ENCODE results near the gene SENP5. TPM values are rescaled to one million over a fixed set of nuclear protein-coding genes. Genes with fewer than 3 reads are reported as not detected.
"Not testable (repeated sequence)": the region's sequence is repeated elsewhere in the genome, so short reads cannot be mapped to it uniquely, and the experiment has no call there.

The SENP5 gene, protein sequence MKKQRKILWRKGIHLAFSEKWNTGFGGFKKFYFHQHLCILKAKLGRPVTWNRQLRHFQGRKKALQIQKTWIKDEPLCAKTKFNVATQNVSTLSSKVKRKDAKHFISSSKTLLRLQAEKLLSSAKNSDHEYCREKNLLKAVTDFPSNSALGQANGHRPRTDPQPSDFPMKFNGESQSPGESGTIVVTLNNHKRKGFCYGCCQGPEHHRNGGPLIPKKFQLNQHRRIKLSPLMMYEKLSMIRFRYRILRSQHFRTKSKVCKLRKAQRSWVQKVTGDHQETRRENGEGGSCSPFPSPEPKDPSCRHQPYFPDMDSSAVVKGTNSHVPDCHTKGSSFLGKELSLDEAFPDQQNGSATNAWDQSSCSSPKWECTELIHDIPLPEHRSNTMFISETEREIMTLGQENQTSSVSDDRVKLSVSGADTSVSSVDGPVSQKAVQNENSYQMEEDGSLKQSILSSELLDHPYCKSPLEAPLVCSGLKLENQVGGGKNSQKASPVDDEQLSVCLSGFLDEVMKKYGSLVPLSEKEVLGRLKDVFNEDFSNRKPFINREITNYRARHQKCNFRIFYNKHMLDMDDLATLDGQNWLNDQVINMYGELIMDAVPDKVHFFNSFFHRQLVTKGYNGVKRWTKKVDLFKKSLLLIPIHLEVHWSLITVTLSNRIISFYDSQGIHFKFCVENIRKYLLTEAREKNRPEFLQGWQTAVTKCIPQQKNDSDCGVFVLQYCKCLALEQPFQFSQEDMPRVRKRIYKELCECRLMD
- 10 to 100 TPM; 41.8 to 64.9 TPM for total RNA-seq
- polyA plus RNA-seq (ENCODE audit: insufficient read length in 2 of 2), result 10 to 100 TPM; 29.0 to 38.4 TPM
- long read RNA-seq, donor 1, partial matches to known transcripts, result 6 of 11 reads
- long read RNA-seq, donor 1, other reads (novel, unspliced or antisense), result 0 of 11 reads
- long read RNA-seq, donor 2, full-length matches to known transcripts, result 2 of 2 reads
- long read RNA-seq, donor 2, partial matches to known transcripts, result 0 of 2 reads
- long read RNA-seq, donor 2, other reads (novel, unspliced or antisense), result 0 of 2 reads
- long read RNA-seq, donor 3, partial matches to known transcripts, result 6 of 7 reads
- long read RNA-seq, donor 3, other reads (novel, unspliced or antisense), result 0 of 7 reads
- long read RNA-seq, donor 4, full-length matches to known transcripts, result 3 of 13 reads
- long read RNA-seq, donor 4, partial matches to known transcripts, result 10 of 13 reads
- long read RNA-seq, donor 4, other reads (novel, unspliced or antisense), result 0 of 13 reads

DNA sequence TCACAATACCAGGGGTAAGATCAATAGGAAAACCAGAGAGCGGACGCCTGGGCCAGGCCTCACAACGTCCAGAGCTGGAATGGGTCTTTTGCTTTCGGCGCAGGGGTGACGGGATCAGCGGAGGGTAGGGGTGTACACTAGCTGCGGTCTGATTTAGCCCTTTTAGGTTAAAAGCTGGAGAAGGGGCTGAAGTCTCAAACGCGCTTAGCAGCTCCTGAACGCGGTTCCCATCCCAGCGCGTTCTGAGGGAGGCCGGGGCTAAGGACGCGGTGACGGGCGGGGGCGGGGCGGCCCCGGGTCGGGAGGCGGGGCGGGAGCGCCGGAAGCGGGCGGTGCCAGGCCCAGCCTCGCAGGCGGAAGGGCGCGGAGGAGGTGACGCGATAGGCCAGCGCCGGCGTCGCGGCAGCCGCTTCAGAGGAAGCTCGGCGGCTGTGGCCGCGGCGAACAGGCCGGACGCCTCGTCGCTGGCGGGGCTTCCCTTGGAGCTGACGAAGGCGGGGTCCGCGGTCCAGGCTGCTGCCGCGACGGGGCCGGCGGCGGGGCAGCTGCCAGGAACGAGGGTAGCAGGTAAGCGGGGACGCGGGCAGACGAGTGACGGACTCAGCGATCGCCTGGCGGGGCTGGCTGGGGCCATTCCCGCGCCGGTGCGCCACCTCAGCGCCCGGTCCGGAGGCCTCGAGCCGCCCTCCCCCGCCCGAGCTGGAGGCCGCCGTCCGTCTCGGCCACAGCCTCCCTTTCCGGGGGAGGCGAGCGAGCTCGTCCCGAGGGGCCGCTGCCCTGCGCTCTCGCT, at the start of gene SENP5:
Gene SENP5, plus strand, starts transcription at position 414 of the 790 bp plus-strand sequence. CDS start 17,262 bp downstream, outside the sequence.
- Histone ChIP-seq H3K36me3 (ENCODE audit: control insufficient read depth, insufficient read depth, low read length) (peaks cover 4% of the 10 kb centered on the region), H3K9me3 (ENCODE audit: control insufficient read depth, insufficient read depth, low read length) (no peaks in the 10 kb centered on the region)
- WGBS (ENCODE audit: insufficient coverage), result under 1% methylated on average over 93 of the region's 93 CpGs

DNA sequence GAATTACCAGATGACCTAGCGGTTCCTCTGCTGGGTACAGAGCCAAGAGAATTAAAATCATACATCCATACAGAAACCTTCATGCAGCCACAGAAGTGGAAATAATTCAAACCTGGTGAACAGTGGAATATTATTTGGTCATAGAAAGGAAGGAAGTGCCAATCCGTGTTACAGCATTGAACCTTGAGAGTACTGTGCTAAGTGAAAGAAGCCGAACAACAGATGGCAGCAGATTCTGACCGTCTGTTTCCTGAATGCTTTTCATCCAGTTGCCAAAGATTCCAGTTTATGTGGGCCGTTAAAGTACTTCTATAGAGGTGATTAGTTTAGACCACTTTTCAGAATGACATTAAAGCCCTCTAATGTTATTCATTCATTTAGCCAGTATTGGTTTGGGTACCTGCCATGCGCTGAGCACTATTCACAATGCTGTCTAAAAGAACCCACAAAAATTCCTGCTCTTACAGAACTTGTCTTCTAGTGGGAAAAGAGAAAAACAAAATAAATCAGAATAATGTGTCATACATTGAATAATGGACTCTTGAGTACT, 45.8 kb upstream of the SENP5 start:
- Histone ChIP-seq H3K9me3 (ENCODE audit: control insufficient read depth, insufficient read depth, low read length) (no peaks in the 10 kb centered on the region), H3K36me3 (ENCODE audit: control insufficient read depth, insufficient read depth, low read length) (peaks cover 47% of the 10 kb centered on the region), H3K4me3 (ENCODE audit: low read depth, low read length) (no peak overlapping the region), H3K4me1 (ENCODE audit: control insufficient read depth, insufficient read depth, low read length) (no peaks in the 10 kb centered on the region), H3K27ac (ENCODE audit: low read depth, low read length) (no peak overlapping the region), H3K27me3 (ENCODE audit: control insufficient read depth, insufficient read depth, low read length) (no peaks in the 10 kb centered on the region)
- no peak for DNase-seq (ENCODE audit: low read depth in 4 of 6, low spot score in 6 of 6)
- 94% methylated on average over 2 of the region's 6 CpGs for WGBS (ENCODE audit: insufficient coverage)

More for the DNA sequence above, at the start of gene SENP5:
- peak; percentile 79 to 97 (median 88) for DNase-seq (ENCODE audit: low read depth in 4 of 6, low spot score in 6 of 6)
- no peaks in the 10 kb centered on the region for H3K27me3 ChIP-seq (ENCODE audit: control insufficient read depth, insufficient read depth, low read length)
- peak within 1 kb of the TSS; percentile 71 for H3K4me3 ChIP-seq (ENCODE audit: low read depth, low read length)
- peaks cover 18% of the 10 kb centered on the region for H3K4me1 ChIP-seq (ENCODE audit: control insufficient read depth, insufficient read depth, low read length)
- peak within 1 kb of the TSS; percentile 90 for H3K27ac ChIP-seq (ENCODE audit: low read depth, low read length)

DNA sequence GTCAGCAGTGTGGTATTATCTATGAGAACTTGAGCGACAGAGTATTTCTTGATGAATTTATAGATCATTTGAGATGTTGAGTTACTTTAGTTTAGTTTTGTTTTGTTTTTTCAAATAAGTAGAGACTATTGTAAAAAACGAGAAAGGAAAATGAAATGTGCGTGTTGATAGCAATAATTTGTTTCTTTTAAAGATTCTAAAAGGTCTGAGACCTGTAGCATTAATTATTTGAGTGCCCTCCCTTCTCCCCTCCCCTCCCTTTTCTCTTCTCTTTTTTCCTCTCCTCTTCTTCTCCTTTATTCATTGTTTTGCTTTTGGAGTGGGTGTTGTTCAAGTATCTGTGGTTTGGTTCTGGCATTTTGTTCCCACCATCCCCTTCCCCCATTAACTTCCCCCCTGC, 38.1 kb upstream of the SENP5 start:
- H3K4me1 ChIP-seq (ENCODE audit: control insufficient read depth, insufficient read depth, low read length); DNase-seq (ENCODE audit: low read depth in 4 of 6, low spot score in 6 of 6); H3K27ac ChIP-seq (ENCODE audit: low read depth, low read length); H3K4me3 ChIP-seq (ENCODE audit: low read depth, low read length); H3K27me3 ChIP-seq (ENCODE audit: control insufficient read depth, insufficient read depth, low read length); H3K9me3 ChIP-seq (ENCODE audit: control insufficient read depth, insufficient read depth, low read length): not testable (repeated sequence)
- H3K36me3 ChIP-seq (ENCODE audit: control insufficient read depth, insufficient read depth, low read length), result peaks cover 11% of the 10 kb centered on the region
- WGBS (ENCODE audit: insufficient coverage), result 100% methylated on average over 1 of the region's 3 CpGs

DNA sequence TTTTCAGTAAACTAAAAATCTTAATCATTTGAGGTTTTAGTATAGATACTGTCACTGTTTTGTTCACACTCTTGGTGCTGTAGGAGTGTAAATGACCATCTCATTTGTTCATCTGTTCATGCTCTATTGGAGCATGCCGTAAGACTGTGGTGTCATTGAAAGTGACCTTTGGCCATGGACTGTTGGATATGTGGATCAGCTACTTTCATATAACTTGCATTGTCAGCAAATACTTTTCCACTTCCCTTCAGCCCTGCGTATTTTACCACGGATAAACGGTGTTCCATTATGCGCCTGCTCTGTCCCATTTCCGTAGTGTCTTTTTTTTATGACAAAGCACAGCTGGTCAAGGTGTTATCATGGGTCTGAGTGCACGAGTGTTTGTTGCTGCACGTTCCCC, 32.6 kb upstream of the SENP5 start:
- DNase-seq (ENCODE audit: low read depth in 4 of 6, low spot score in 6 of 6), result peak in 1 of 6 donors; percentile 9
- H3K27ac ChIP-seq (ENCODE audit: low read depth, low read length), result no peak overlapping the region
- WGBS (ENCODE audit: insufficient coverage), result no CpG with 5 or more reads among the region's 8 CpGs
- no peaks in the 10 kb centered on the region for H3K9me3 ChIP-seq (ENCODE audit: control insufficient read depth, insufficient read depth, low read length)
- H3K36me3 ChIP-seq (ENCODE audit: control insufficient read depth, insufficient read depth, low read length), result no peaks in the 10 kb centered on the region
- no peaks in the 10 kb centered on the region for H3K27me3 ChIP-seq (ENCODE audit: control insufficient read depth, insufficient read depth, low read length)
- no peaks in the 10 kb centered on the region for H3K4me1 ChIP-seq (ENCODE audit: control insufficient read depth, insufficient read depth, low read length)
- no peak overlapping the region for H3K4me3 ChIP-seq (ENCODE audit: low read depth, low read length)

DNA sequence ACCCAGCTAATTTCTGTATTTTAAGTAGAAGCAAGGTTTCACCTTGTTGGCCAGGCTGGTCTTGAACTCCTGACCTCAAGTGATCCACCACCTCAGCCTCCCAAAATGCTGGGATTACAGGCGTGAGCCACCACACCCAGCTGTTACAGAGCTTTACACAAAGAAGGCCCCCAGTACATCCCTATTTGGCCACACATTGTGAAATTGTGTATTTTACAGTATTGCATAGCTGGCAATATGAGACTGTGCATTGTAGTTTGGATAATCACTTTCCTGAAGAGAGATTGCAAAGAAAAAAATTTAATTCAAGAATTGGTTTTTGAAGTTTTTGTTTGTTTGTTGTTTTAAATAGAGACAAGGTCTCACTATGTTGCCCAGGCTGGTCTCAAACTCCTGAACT, 31.1 kb upstream of the SENP5 start:
- H3K4me1 ChIP-seq (ENCODE audit: control insufficient read depth, insufficient read depth, low read length); H3K27me3 ChIP-seq (ENCODE audit: control insufficient read depth, insufficient read depth, low read length); DNase-seq (ENCODE audit: low read depth in 4 of 6, low spot score in 6 of 6); H3K36me3 ChIP-seq (ENCODE audit: control insufficient read depth, insufficient read depth, low read length); H3K9me3 ChIP-seq (ENCODE audit: control insufficient read depth, insufficient read depth, low read length); H3K27ac ChIP-seq (ENCODE audit: low read depth, low read length); H3K4me3 ChIP-seq (ENCODE audit: low read depth, low read length): not testable (repeated sequence)
- WGBS (ENCODE audit: insufficient coverage), result 100% methylated on average over 1 of the region's 1 CpG

DNA sequence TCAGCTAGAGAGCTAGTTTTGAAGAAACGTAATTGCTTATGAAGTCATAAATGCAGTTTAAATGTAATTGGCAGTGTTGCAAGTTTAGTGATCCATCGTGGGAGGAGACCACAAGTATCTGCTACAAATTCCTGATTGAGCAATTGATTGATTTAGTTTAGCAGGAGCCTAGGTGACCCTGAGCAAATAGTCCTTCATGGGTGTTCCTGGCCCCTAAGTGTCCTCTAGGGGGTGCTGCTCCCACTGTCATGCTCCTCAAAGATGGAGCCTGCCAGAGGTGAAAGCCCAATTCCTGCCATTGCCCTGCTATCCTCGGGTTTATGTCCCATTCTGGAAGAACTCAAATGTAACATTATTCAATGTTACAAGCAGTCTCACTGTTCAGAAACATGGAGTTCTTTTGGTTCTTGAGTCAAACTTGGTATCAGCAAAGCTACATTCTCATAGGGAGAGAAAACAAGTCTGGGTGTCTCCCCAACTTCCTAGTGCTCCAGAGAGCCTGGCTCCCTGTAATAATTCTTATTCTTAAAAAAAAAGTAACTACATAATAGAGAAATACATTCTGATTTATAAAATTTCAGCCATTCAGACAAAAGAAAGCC, 29.8 kb upstream of the SENP5 start:
- H3K36me3 ChIP-seq (ENCODE audit: control insufficient read depth, insufficient read depth, low read length), result no peaks in the 10 kb centered on the region
- WGBS (ENCODE audit: insufficient coverage), result 69% methylated on average over 2 of the region's 3 CpGs
- H3K9me3 ChIP-seq (ENCODE audit: control insufficient read depth, insufficient read depth, low read length), result no peaks in the 10 kb centered on the region
- H3K4me3 ChIP-seq (ENCODE audit: low read depth, low read length), result no peak overlapping the region
- H3K4me1 ChIP-seq (ENCODE audit: control insufficient read depth, insufficient read depth, low read length), result no peaks in the 10 kb centered on the region
- DNase-seq (ENCODE audit: low read depth in 4 of 6, low spot score in 6 of 6), result peak in 2 of 6 donors; percentile 21 to 24
- H3K27ac ChIP-seq (ENCODE audit: low read depth, low read length), result no peak overlapping the region
- no peaks in the 10 kb centered on the region for H3K27me3 ChIP-seq (ENCODE audit: control insufficient read depth, insufficient read depth, low read length)

DNA sequence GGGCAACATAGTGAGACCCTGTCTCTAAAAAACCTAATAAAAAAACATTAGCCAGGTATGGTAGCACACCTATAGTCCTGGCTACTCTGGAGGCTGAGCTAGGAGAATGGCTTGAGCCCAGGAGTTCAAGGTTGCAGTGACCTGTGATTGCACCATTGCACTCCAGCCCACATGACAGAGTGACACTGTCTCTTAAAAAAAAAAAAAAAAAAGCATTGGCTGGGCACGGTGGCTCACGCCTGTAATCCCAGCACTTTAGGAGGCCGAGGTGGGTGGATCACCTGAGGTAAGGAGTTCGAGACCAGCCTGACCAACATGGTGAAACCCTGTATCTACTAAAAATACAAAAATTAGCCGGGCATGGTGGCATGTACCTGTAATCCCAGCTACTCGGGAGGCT, 28.4 kb upstream of the SENP5 start:
- not testable (repeated sequence) for H3K27ac ChIP-seq (ENCODE audit: low read depth, low read length); DNase-seq (ENCODE audit: low read depth in 4 of 6, low spot score in 6 of 6); H3K36me3 ChIP-seq (ENCODE audit: control insufficient read depth, insufficient read depth, low read length); H3K27me3 ChIP-seq (ENCODE audit: control insufficient read depth, insufficient read depth, low read length); H3K9me3 ChIP-seq (ENCODE audit: control insufficient read depth, insufficient read depth, low read length); H3K4me3 ChIP-seq (ENCODE audit: low read depth, low read length); H3K4me1 ChIP-seq (ENCODE audit: control insufficient read depth, insufficient read depth, low read length)
- no CpG with 5 or more reads among the region's 6 CpGs for WGBS (ENCODE audit: insufficient coverage)

DNA sequence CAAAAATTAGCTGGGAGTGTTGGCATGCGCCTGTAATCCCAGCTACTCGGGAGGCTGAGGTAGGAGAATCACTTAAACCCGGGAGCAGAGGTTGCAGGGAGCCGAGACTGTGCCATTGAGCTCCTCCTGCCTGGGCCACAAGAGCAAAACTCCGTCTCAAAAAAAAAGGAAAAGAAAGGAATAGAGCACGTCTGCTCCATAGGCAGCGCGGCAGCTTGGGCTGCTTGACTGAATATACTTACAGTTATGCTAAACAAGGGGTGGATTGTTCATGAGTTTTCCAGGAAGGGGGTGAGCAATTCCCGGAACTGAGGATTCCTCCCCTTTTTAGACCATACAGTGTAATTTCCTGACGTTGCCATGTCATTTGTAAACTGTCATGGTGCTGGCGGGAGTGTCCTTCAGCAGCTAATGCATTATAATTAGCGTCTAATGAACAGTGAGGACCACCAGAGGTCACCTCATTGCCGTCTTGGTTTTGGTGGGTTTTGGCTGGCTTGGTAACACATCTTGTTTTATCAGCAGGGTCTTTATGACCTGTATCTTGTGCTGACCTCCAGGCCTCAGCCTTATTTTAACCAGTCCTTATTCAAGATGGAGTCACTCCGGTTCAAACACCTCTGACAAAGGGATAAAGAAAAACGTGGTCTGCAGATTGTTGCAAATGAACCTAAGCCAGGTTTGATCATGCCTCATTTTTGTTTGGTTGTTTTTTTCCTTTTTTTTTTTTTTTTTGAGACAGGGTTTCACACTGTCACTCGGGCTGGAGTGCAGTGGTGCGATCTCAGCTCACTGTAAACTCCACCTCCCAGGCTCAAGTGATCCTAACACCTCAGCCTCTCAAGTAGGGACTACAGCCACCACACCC, 24.9 kb upstream of the SENP5 start:
- WGBS (ENCODE audit: insufficient coverage), result 62% methylated on average over 7 of the region's 17 CpGs
- DNase-seq (ENCODE audit: low read depth in 4 of 6, low spot score in 6 of 6), result peak in 2 of 6 donors; percentile 15 to 54
- Histone ChIP-seq H3K9me3 (ENCODE audit: control insufficient read depth, insufficient read depth, low read length) (no peaks in the 10 kb centered on the region), H3K4me3 (ENCODE audit: low read depth, low read length) (no peak overlapping the region), H3K27ac (ENCODE audit: low read depth, low read length) (peak overlapping the region; percentile 25), H3K27me3 (ENCODE audit: control insufficient read depth, insufficient read depth, low read length) (no peaks in the 10 kb centered on the region), H3K36me3 (ENCODE audit: control insufficient read depth, insufficient read depth, low read length) (no peaks in the 10 kb centered on the region), H3K4me1 (ENCODE audit: control insufficient read depth, insufficient read depth, low read length) (no peaks in the 10 kb centered on the region)

Data from spinal cord (tissue), 10 donors.